ENCODE results near the gene CCR8.

GRCh38 chr3:39318301-39318700, 11.2 kb upstream of the CCR8 start:
- no peak for TF ChIP-seq CTCF (IDR thresholded peaks at IDR 0.05)
- TF ChIP-seq EZH2 (IDR thresholded peaks at IDR 0.05) = no peak
- TF ChIP-seq EZH2phosphoT487 (IDR thresholded peaks at IDR 0.05) = no peak
